GM19240 (cell line): ENCODE measurements around the gene RAB1A.
"Not testable (repeated sequence)": the region's sequence is repeated elsewhere in the genome, so short reads cannot be mapped to it uniquely, and the experiment has no call there.

Experiments used
- DNase-seq: peaks from one replicate; pipeline ENCODE4 v3.0.0; 2011; ENCODE audit warnings: low spot score; ENCODE audit not compliant: insufficient read length

The RAB1A gene

GRCh38 chr2:65136253-65136652, 6.3 kb upstream of the RAB1A start:
- DNase-seq = no peak

- no peak for DNase-seq
These were observed 4.3 kb upstream of the RAB1A start for GRCh38 chr2:65134158-65134557.

- no peak for DNase-seq
These were observed 3.7 kb upstream of the RAB1A start for GRCh38 chr2:65133626-65134025.

GRCh38 chr2:65132930-65133329, 3.0 kb upstream of the RAB1A start:
- not testable (repeated sequence) for DNase-seq

- no peak for DNase-seq
These were observed 814 bp upstream of the RAB1A start for GRCh38 chr2:65130664-65131175.

- no peak for DNase-seq
These were observed 550 bp downstream of the RAB1A start for GRCh38 chr2:65129286-65129825.

GRCh38 chr2:65128297-65129190, 1.4 kb downstream of the RAB1A start:
- DNase-seq = no peak

- not testable (repeated sequence) for DNase-seq
These were observed 4.4 kb downstream of the RAB1A start for GRCh38 chr2:65125457-65125856.

- no peak for DNase-seq
These were observed 7.6 kb downstream of the RAB1A start for GRCh38 chr2:65122313-65122712.

GRCh38 chr2:65120990-65121693, 8.8 kb downstream of the RAB1A start:
- no peak for DNase-seq

- DNase-seq = no peak
These were observed 13.3 kb downstream of the RAB1A start for GRCh38 chr2:65116645-65117044.

GRCh38 chr2:65114921-65115320, 15.0 kb downstream of the RAB1A start:
- DNase-seq = no peak

- DNase-seq = no peak
These were observed 16.1 kb downstream of the RAB1A start for GRCh38 chr2:65113816-65114215.

- DNase-seq = no peak
These were observed 16.7 kb downstream of the RAB1A start for GRCh38 chr2:65113229-65113628.

GRCh38 chr2:65112633-65113032, 17.3 kb downstream of the RAB1A start:
- DNase-seq = no peak

- no peak for DNase-seq
These were observed 21.1 kb downstream of the RAB1A start for GRCh38 chr2:65108780-65109179.

- DNase-seq = no peak
These were observed 22.4 kb downstream of the RAB1A start for GRCh38 chr2:65107530-65107929.

GRCh38 chr2:65103013-65103715, 26.7 kb downstream of the RAB1A start:
- no peak for DNase-seq

- DNase-seq = no peak
These were observed 28.8 kb downstream of the RAB1A start for GRCh38 chr2:65101071-65101470.

GRCh38 chr2:65098741-65099140, 31.2 kb downstream of the RAB1A start:
- DNase-seq = no peak

GRCh38 chr2:65097844-65098243, 32.1 kb downstream of the RAB1A start:
- DNase-seq = no peak

GRCh38 chr2:65096948-65097347, 33.0 kb downstream of the RAB1A start:
- no peak for DNase-seq
